Measurements from ENCODE around the gene LILRB2.
"Not testable (repeated sequence)": the region's sequence is repeated elsewhere in the genome, so short reads cannot be mapped to it uniquely, and the experiment has no call there.

LILRB2 gene

GRCh38 chr19:54271587-54271986 is 9.3 kb downstream of the LILRB2 start:
- not testable (repeated sequence) for H3K27ac Mint-ChIP-seq; H3K36me3 Mint-ChIP-seq (ENCODE audit: low read depth); H3K9me3 Mint-ChIP-seq; H3K4me3 Mint-ChIP-seq; H3K4me1 Mint-ChIP-seq (ENCODE audit: low read depth)
- peaks cover 36% of the 10 kb centered on the region for H3K27me3 Mint-ChIP-seq

GRCh38 chr19:54271106-54271505 is 9.8 kb downstream of the LILRB2 start:
- Mint-ChIP-seq H3K9me3 (no peaks in the 10 kb centered on the region), H3K27me3 (peaks cover 33% of the 10 kb centered on the region), H3K27ac (no peak overlapping the region), H3K36me3 (ENCODE audit: low read depth) (no peaks in the 10 kb centered on the region), H3K4me1 (ENCODE audit: low read depth) (peaks cover 3% of the 10 kb centered on the region), H3K4me3 (no peak overlapping the region)

GRCh38 chr19:54268936-54269335 is 12.0 kb downstream of the LILRB2 start:
- H3K27me3 Mint-ChIP-seq: peaks cover 40% of the 10 kb centered on the region
- no peak overlapping the region for H3K27ac Mint-ChIP-seq
- H3K9me3 Mint-ChIP-seq: no peaks in the 10 kb centered on the region
- H3K4me3 Mint-ChIP-seq: no peak overlapping the region
- no peaks in the 10 kb centered on the region for H3K36me3 Mint-ChIP-seq (ENCODE audit: low read depth)
- no peaks in the 10 kb centered on the region for H3K4me1 Mint-ChIP-seq (ENCODE audit: low read depth)

- Mint-ChIP-seq H3K9me3 (no peaks in the 10 kb centered on the region), H3K36me3 (ENCODE audit: low read depth) (no peaks in the 10 kb centered on the region), H3K27ac (no peak overlapping the region), H3K27me3 (peaks cover 35% of the 10 kb centered on the region), H3K4me1 (ENCODE audit: low read depth) (no peaks in the 10 kb centered on the region), H3K4me3 (no peak overlapping the region)
These were observed 14.8 kb downstream of the LILRB2 start for GRCh38 chr19:54266133-54266532.

- Mint-ChIP-seq H3K4me3 (no peak overlapping the region), H3K27ac (no peak overlapping the region), H3K4me1 (ENCODE audit: low read depth) (no peaks in the 10 kb centered on the region), H3K27me3 (peaks cover 22% of the 10 kb centered on the region), H3K9me3 (no peaks in the 10 kb centered on the region), H3K36me3 (ENCODE audit: low read depth) (no peaks in the 10 kb centered on the region)
These were observed 18.4 kb downstream of the LILRB2 start for GRCh38 chr19:54262470-54262869.

GRCh38 chr19:54262066-54262465 is 18.8 kb downstream of the LILRB2 start:
- Mint-ChIP-seq H3K4me3 (no peak overlapping the region), H3K27me3 (peaks cover 22% of the 10 kb centered on the region), H3K36me3 (ENCODE audit: low read depth) (no peaks in the 10 kb centered on the region), H3K4me1 (ENCODE audit: low read depth) (no peaks in the 10 kb centered on the region), H3K27ac (no peak overlapping the region), H3K9me3 (no peaks in the 10 kb centered on the region)

GRCh38 chr19:54257116-54257480 is 23.8 kb downstream of the LILRB2 start, which contains the start of gene LILRB5:
TSS of gene LILRB5 (minus strand) at chr19:54257273. CDS start at chr19:54257193, 80 bp downstream.
- H3K4me1 Mint-ChIP-seq (ENCODE audit: low read depth): no peaks in the 10 kb centered on the region
- H3K9me3 Mint-ChIP-seq: no peaks in the 10 kb centered on the region
- H3K27ac Mint-ChIP-seq: no peak within 1 kb of the TSS
- H3K27me3 Mint-ChIP-seq: peaks cover 8% of the 10 kb centered on the region
- H3K4me3 Mint-ChIP-seq: no peak within 1 kb of the TSS
- H3K36me3 Mint-ChIP-seq (ENCODE audit: low read depth): no peaks in the 10 kb centered on the region

GRCh38 chr19:54256250-54257115 is 24.4 kb downstream of the LILRB2 start:
- H3K4me1 Mint-ChIP-seq (ENCODE audit: low read depth): no peaks in the 10 kb centered on the region
- no peak overlapping the region for H3K27ac Mint-ChIP-seq
- H3K36me3 Mint-ChIP-seq (ENCODE audit: low read depth): no peaks in the 10 kb centered on the region
- H3K4me3 Mint-ChIP-seq: no peak overlapping the region
- H3K9me3 Mint-ChIP-seq: no peaks in the 10 kb centered on the region
- peaks cover 5% of the 10 kb centered on the region for H3K27me3 Mint-ChIP-seq

- no peaks in the 10 kb centered on the region for H3K36me3 Mint-ChIP-seq (ENCODE audit: low read depth)
- H3K9me3 Mint-ChIP-seq: no peaks in the 10 kb centered on the region
- H3K27ac Mint-ChIP-seq: no peak overlapping the region
- H3K27me3 Mint-ChIP-seq: peaks cover 8% of the 10 kb centered on the region
- H3K4me3 Mint-ChIP-seq: no peak overlapping the region
- no peaks in the 10 kb centered on the region for H3K4me1 Mint-ChIP-seq (ENCODE audit: low read depth)
These were observed 25.7 kb downstream of the LILRB2 start for GRCh38 chr19:54255105-54255775.

GRCh38 chr19:54254195-54254906 is 26.6 kb downstream of the LILRB2 start:
- peaks cover 9% of the 10 kb centered on the region for H3K27me3 Mint-ChIP-seq
- H3K9me3 Mint-ChIP-seq: no peaks in the 10 kb centered on the region
- no peaks in the 10 kb centered on the region for H3K36me3 Mint-ChIP-seq (ENCODE audit: low read depth)
- no peak overlapping the region for H3K4me3 Mint-ChIP-seq
- H3K27ac Mint-ChIP-seq: no peak overlapping the region
- H3K4me1 Mint-ChIP-seq (ENCODE audit: low read depth): no peaks in the 10 kb centered on the region

- Mint-ChIP-seq H3K27ac (no peak overlapping the region), H3K36me3 (ENCODE audit: low read depth) (no peaks in the 10 kb centered on the region), H3K9me3 (no peaks in the 10 kb centered on the region), H3K4me3 (no peak overlapping the region), H3K4me1 (ENCODE audit: low read depth) (peaks cover under 1% of the 10 kb centered on the region), H3K27me3 (peaks cover 8% of the 10 kb centered on the region)
These were observed 27.3 kb downstream of the LILRB2 start for GRCh38 chr19:54253331-54254194.

GRCh38 chr19:54252845-54253244 is 28.1 kb downstream of the LILRB2 start:
- H3K36me3 Mint-ChIP-seq (ENCODE audit: low read depth): no peaks in the 10 kb centered on the region
- peaks cover 7% of the 10 kb centered on the region for H3K4me1 Mint-ChIP-seq (ENCODE audit: low read depth)
- H3K9me3 Mint-ChIP-seq: no peaks in the 10 kb centered on the region
- H3K27me3 Mint-ChIP-seq: peaks cover 8% of the 10 kb centered on the region
- H3K4me3 Mint-ChIP-seq: no peak overlapping the region
- no peak overlapping the region for H3K27ac Mint-ChIP-seq

GRCh38 chr19:54252243-54252642 is 28.7 kb downstream of the LILRB2 start:
- Mint-ChIP-seq H3K27me3 (peaks cover 8% of the 10 kb centered on the region), H3K27ac (no peak overlapping the region), H3K4me1 (ENCODE audit: low read depth) (peaks cover 13% of the 10 kb centered on the region), H3K9me3 (no peaks in the 10 kb centered on the region), H3K4me3 (no peak overlapping the region), H3K36me3 (ENCODE audit: low read depth) (no peaks in the 10 kb centered on the region)

- peak overlapping the region; percentile 6 for H3K4me3 Mint-ChIP-seq
- peak overlapping the region; percentile 26 for H3K27ac Mint-ChIP-seq
These were observed 32.8 kb downstream of the LILRB2 start for GRCh38 chr19:54248016-54248601.

More at GRCh38 chr19:54248016-54248601, 32.8 kb downstream of the LILRB2 start:
- peaks cover 10% of the 10 kb centered on the region for H3K27me3 Mint-ChIP-seq
- no peaks in the 10 kb centered on the region for H3K36me3 Mint-ChIP-seq (ENCODE audit: low read depth)
- no peaks in the 10 kb centered on the region for H3K9me3 Mint-ChIP-seq
- peaks cover 17% of the 10 kb centered on the region for H3K4me1 Mint-ChIP-seq (ENCODE audit: low read depth)
